BJ (cell line): ENCODE results near the gene BAX. TPM values are rescaled to one million over a fixed set of nuclear protein-coding genes. Genes with fewer than 3 reads are reported as not detected.
A peak's percentile ranks its signal among the peaks of the same experiment; 100 is the strongest.

Source experiments
- CTCF ChIA-PET: fragments of 350-600 bp; formaldehyde crosslinking; extraction: SDS; loops from one replicate; lab custom pipeline; 2021; ENCODE audit warnings: antibody characterized with exemption, inconsistent platforms; lab: Yijun Ruan, JAX
- POLR2A ChIA-PET: fragments of 300-600 bp; sonication (Branson Sonifier 250); formaldehyde crosslinking; extraction: SDS; loops from one replicate; lab custom pipeline; 2021; ENCODE audit warnings: antibody characterized with exemption; lab: Charles Lee
- DNase-seq: peaks from one replicate; pipeline ENCODE4 v3.0.0-alpha.2; 2011; ENCODE audit warnings: low read depth
- H3K27me3 ChIP-seq: 2 replicates; pipeline ENCODE4 v1.6.0; 2011; ENCODE audit warnings: low read length; ENCODE audit not compliant: control insufficient read depth, insufficient read depth
- H3K36me3 ChIP-seq: 2 replicates; pipeline ENCODE4 v1.5.1; 2011; ENCODE audit warnings: low read length; ENCODE audit not compliant: control insufficient read depth, insufficient read depth
- H3K4me3 ChIP-seq: 2 replicates; pipeline ENCODE4 v1.5.1; 2011; ENCODE audit warnings: low read depth, mild to moderate bottlenecking, control low read depth, low read length
- polyA plus RNA-seq: library from polyadenylated mRNA; depleted of rRNA; stranded (reverse); fragments of >200 nt; gene quantifications from 2 replicates; pipeline ENCODE4 v1.2.3, GENCODE V29; 2011
- TF ChIP-seq, protein P1 (sequence below): IDR thresholded peaks from 2 replicates; pipeline ENCODE4 v1.5.1; 2011; ENCODE audit warnings: low read depth, mild to moderate bottlenecking, control low read depth, inconsistent platforms, low read length, moderate library complexity; ENCODE audit not compliant: insufficient read depth

BAX gene
- polyA plus RNA-seq, 1 experiment: 159 TPM

DNA sequence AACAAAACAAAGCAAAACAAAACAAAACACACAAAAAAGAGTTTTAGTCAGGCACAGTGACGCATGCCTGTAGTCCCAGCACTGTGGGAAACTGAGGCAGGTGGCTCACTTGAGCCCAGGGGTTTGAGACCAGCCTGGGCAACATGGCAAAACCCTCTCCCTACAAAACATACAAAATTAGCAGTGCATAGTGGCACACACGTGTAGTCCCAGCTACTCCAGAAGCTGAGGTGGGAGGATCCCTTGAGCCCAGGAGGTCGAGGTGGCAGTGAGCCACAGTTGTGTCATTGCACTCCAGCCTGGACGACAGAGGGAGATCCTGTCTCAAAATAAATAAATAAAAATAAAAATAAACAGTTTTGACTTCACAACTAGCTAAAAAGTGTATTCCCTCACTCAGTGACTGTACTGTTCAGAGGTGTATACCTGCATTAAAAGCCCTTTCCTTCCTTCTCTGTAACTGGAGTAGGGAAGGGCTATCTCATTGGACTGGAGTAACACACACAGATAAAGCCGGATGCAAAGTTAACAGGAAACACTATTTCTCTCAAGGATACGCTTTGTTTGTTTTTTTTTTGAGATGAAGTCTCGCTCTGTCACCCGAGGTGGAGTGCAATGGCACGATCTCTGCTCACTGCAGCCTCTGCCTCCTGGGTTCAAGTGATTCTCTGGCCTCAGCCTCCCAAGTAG lies 3.7 kb upstream of the BAX start:
- ChIA-PET CTCF (no interaction called here), POLR2A (interaction anchor here (0.6 kb wide), 1 partner anchor 26 kb away, joined by 3 read pairs; no protein-coding TSS in a partner anchor)
- no peak overlapping the region for H3K4me3 ChIP-seq
- DNase-seq: no peak
- TF ChIP-seq, protein P1, sequence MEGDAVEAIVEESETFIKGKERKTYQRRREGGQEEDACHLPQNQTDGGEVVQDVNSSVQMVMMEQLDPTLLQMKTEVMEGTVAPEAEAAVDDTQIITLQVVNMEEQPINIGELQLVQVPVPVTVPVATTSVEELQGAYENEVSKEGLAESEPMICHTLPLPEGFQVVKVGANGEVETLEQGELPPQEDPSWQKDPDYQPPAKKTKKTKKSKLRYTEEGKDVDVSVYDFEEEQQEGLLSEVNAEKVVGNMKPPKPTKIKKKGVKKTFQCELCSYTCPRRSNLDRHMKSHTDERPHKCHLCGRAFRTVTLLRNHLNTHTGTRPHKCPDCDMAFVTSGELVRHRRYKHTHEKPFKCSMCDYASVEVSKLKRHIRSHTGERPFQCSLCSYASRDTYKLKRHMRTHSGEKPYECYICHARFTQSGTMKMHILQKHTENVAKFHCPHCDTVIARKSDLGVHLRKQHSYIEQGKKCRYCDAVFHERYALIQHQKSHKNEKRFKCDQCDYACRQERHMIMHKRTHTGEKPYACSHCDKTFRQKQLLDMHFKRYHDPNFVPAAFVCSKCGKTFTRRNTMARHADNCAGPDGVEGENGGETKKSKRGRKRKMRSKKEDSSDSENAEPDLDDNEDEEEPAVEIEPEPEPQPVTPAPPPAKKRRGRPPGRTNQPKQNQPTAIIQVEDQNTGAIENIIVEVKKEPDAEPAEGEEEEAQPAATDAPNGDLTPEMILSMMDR: no peak
- no peaks in the 10 kb centered on the region; the same call in 1 of the 2 replicates for H3K36me3 ChIP-seq
- no peaks in the 10 kb centered on the region for H3K27me3 ChIP-seq

DNA sequence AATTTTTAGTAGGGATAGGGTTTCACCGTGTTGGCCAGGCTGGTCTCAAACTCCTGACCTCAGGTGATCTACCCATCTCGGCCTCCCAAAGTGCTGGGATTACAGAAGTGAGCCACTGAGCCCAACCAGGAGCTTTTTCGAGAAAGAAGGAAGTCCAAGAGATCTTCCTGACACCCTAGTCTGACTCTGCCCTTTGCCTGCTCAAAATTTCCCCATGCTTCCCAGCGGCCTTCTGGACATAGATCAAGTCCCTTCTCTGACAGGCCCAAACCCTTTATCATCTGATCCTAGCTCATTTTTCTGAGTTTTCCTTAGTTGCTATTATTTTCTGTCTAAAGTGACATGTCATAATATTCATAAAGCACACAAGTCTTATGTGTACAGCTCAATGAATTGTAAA lies 1.5 kb upstream of the BAX start:
- CTCF ChIA-PET: no interaction called here
- TF ChIP-seq, protein P1: no peak
- POLR2A ChIA-PET: no interaction called here
- Histone ChIP-seq H3K36me3 (peaks cover 6% of the 10 kb centered on the region; the same call in 1 of the 2 replicates), H3K27me3 (no peaks in the 10 kb centered on the region), H3K4me3 (no peak overlapping the region)
- DNase-seq: no peak

DNA sequence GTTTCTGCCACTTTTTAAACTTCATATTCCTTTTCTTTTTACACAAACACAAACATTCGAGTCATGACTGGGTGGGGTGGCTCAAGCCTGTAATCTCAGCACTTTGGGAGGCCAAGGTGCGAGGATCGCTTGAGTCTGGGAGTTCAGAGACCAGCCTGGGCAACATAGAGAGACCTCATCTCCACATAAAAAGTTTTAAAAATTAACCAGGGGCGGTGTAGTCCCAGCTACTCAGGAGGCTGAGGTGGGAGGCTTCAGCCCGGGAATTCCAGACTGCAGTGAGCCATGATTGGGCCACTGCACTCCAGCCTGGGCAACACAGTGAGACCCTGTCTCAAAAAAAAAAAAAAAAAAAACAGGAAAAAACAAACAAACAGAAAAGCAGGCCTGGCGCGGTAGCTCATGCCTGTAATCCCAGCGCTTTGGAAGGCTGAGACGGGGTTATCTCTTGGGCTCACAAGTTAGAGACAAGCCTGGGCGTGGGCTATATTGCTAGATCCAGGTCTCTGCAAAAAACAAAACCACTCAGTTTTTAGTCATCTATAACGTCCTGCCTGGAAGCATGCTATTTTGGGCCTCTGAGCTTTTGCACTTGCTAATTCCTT lies 583 bp upstream of the BAX start:
- TF ChIP-seq, protein P1: no peak
- Histone ChIP-seq H3K4me3 (peak overlapping the region; percentile 95), H3K27me3 (no peaks in the 10 kb centered on the region), H3K36me3 (peaks cover 6% of the 10 kb centered on the region; the same call in 1 of the 2 replicates)
- ChIA-PET CTCF (interaction anchor here (0.6 to 1.6 kb wide), 3 partner anchors 17 to 122 kb away, joined by 3 to 5 read pairs (median 3); no protein-coding TSS in a partner anchor), POLR2A (interaction anchor here (0.6 kb wide), 2 partner anchors 73 to 82 kb away, joined by 3 to 13 read pairs; no protein-coding TSS in a partner anchor)
- no peak for DNase-seq

- Histone ChIP-seq H3K27me3 (no peaks in the 10 kb centered on the region), H3K4me3 (peak overlapping the region; percentile 95), H3K36me3 (peaks cover 7% of the 10 kb centered on the region; the same call in 1 of the 2 replicates)
- TF ChIP-seq, protein P1: no peak
- DNase-seq: no peak
- POLR2A ChIA-PET: interaction anchor here (1.2 kb wide), 1 partner anchor 8 kb away, joined by 4 read pairs; no protein-coding TSS in a partner anchor
- CTCF ChIA-PET: interaction anchor here (1.6 kb wide), 1 partner anchor 113 kb away, joined by 3 read pairs; no protein-coding TSS in a partner anchor
Measured at GRCh38 chr19:48955308-48955958, 758 bp downstream of the BAX start.

DNA sequence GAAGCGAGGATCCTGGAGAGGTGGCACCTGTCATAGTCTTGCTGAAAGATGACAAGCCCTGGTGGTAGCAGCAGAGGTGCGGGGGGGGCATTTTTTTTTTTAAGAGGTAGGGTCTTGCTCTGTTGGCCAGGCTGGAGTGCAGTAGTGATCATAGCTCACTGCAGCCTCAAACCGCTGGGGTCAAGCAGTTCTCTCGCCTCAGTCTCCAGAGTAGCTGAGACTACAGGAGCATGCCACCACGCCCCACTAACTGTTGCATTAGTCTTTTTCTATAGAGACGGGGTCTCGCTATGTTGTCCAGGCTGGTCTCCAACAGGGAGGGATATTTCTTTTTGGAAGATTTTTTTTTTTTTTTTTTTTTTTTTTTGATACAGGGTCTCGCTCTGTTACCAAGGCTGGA lies 3.3 kb downstream of the BAX start:
- DNase-seq: no peak
- H3K36me3 ChIP-seq: peaks cover 11% of the 10 kb centered on the region
- H3K27me3 ChIP-seq: no peaks in the 10 kb centered on the region
- no peak overlapping the region for H3K4me3 ChIP-seq
- POLR2A ChIA-PET: interaction anchor here (0.6 kb wide), 1 partner anchor 21 kb away, joined by 6 read pairs; no protein-coding TSS in a partner anchor
- CTCF ChIA-PET: no interaction called here
- TF ChIP-seq, protein P1: no peak
